ENCODE results near the gene RPRD2.

Gene RPRD2

GRCh38 chr1:150474869-150475268 is 110.9 kb downstream of the RPRD2 start:
- ChIA-PET CTCF (no interaction called here), POLR2A (no interaction called here)
- no peak for DNase-seq (ENCODE audit: extremely low spot score)
- TF ChIP-seq CTCF (IDR thresholded peaks at IDR 0.05; ENCODE audit: control extremely low read depth, extremely low read depth, low read depth, missing control alignments): no peak

GRCh38 chr1:150476754-150477153 is 112.8 kb downstream of the RPRD2 start:
- CTCF ChIA-PET: no interaction called here
- POLR2A ChIA-PET: no interaction called here

DNA sequence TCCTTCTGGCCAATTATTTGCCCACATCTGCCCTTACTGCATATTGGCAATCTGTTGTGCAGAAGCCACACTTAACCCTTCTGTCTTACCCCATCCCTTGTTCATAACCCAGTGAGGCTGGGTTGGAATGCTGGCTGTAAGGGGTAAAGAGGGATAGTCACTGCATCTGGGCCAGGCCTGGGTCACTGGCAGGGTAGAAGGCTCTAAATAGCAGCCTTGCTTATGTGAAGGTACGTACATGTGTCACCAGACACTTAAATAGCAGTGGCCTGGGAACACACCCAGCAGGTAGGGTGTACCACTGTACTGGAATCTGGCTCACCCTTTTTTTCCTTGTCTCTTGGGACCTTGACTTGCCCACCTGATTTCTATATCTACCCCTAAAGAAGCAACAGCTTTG is 113.4 kb downstream of the RPRD2 start:
- TF ChIP-seq CTCF (IDR thresholded peaks at IDR 0.05; ENCODE audit: control extremely low read depth, extremely low read depth, low read depth, missing control alignments): no peak
- no peak for DNase-seq (ENCODE audit: extremely low spot score)
- POLR2A ChIA-PET: no interaction called here
- CTCF ChIA-PET: no interaction called here

More at GRCh38 chr1:150476754-150477153, 112.8 kb downstream of the RPRD2 start:
- no peak for DNase-seq (ENCODE audit: extremely low spot score)
- no peak for TF ChIP-seq CTCF (IDR thresholded peaks at IDR 0.05; ENCODE audit: control extremely low read depth, extremely low read depth, low read depth, missing control alignments)

DNA sequence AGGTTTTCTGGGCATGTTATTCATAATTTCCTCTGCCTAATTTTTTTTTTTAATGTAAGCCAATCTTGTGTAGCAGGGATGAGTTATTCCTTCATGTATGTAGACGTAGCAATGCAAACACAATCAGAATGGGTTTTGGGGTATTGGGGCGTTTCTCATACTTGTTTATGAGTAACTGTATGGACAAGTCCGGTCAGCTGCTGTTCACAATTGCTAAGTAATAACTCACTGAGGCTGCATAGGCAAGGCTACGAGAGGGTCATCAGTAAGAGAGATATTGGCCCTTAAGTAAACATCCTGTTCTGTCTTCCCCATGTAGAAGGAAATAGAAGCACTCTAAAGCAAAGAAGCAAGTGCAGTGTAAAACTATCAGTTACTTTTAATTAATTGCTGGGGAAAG is 113.8 kb downstream of the RPRD2 start:
- ChIA-PET POLR2A (no interaction called here), CTCF (no interaction called here)
- TF ChIP-seq CTCF (IDR thresholded peaks at IDR 0.05; ENCODE audit: control extremely low read depth, extremely low read depth, low read depth, missing control alignments): no peak
- no peak for DNase-seq (ENCODE audit: extremely low spot score)

DNA sequence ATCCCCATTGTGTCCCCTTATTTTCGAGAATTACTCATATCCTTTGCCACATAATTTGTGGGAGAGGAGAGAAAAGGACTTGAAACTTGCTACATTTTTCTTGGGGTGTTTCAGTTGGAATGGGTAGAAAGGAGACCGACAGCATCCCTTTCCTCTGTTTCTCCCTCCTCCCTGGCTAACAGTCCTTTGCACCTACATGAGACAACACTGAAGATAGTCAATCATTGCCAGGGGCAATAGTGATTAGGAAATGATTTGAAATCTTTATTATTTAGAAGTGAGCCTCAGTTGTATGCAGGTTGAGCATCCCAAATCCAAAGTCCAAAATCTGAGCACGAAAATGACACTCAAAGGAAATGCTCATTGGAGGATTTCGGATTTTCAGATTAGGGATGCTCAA is 115.4 kb downstream of the RPRD2 start:
- no peak for TF ChIP-seq CTCF (IDR thresholded peaks at IDR 0.05; ENCODE audit: control extremely low read depth, extremely low read depth, low read depth, missing control alignments)
- DNase-seq (ENCODE audit: extremely low spot score): no peak
- POLR2A ChIA-PET: no interaction called here
- CTCF ChIA-PET: no interaction called here

DNA sequence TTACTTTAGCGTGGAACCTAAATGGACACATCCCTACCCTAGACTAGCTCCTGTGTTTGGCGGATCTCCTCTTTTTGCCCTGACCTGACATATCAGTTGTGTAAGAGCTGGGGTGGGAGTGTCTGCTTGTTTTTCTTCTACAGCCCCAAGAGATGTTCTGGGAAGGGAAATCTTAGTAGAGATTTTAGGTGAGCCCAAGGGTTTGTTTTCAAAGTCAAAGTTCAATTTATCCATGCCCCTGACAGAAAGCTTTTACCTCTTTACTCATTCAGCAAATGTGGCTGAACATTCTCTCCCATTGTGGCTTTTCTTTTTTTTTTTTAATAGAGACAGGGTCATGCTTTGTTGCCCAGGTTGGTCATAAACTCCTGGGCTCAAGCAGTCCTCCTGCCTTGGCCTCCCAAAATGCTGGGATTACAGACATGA is 116.0 kb downstream of the RPRD2 start:
- TF ChIP-seq CTCF (IDR thresholded peaks at IDR 0.05; ENCODE audit: control extremely low read depth, extremely low read depth, low read depth, missing control alignments): no peak
- ChIA-PET POLR2A (no interaction called here), CTCF (interaction anchor here (1.6 kb wide), 1 partner anchor 64 kb away, joined by 4 read pairs; no protein-coding TSS in a partner anchor)
- no peak for DNase-seq (ENCODE audit: extremely low spot score)

DNA sequence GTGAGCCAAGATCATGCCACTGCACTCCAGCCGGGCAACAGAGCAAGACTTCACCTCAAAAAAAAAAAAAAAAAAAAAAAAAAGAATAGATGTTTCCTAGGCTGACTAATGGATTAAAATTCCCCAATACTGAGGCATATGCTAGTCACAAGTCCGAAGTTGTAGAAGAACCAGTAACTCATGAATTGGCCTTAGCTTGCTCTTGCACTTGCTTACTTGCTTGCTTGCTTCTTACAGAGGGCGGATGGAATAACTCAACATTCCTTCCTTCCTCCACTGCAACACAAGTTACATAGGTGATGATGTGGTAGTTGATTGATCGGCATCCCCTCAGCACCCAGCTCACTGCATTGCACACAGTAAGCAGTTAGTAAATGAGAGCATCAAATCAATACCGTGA is 120.5 kb downstream of the RPRD2 start:
- TF ChIP-seq CTCF (IDR thresholded peaks at IDR 0.05; ENCODE audit: control extremely low read depth, extremely low read depth, low read depth, missing control alignments): no peak
- CTCF ChIA-PET: no interaction called here
- DNase-seq (ENCODE audit: extremely low spot score): no peak
- POLR2A ChIA-PET: interaction anchor here (0.7 kb wide), 1 partner anchor 88 kb away, joined by 10 read pairs; no protein-coding TSS in a partner anchor

All from GM10248 (cell line).